ENCODE results near the gene FAM227A.
"Not testable (repeated sequence)": the region's sequence is repeated elsewhere in the genome, so short reads cannot be mapped to it uniquely, and the experiment has no call there.

The FAM227A gene

GRCh38 chr22:38657045-38657909 is 1.1 kb upstream of the FAM227A start:
- peak; percentile 5 for DNase-seq

GRCh38 chr22:38655519-38656255 is 505 bp downstream of the FAM227A start:
- DNase-seq: no peak

- no peak for DNase-seq
These were observed 2.5 kb downstream of the FAM227A start for GRCh38 chr22:38653741-38654140.

- no peak for DNase-seq
These were observed 3.3 kb downstream of the FAM227A start for GRCh38 chr22:38652859-38653258.

- DNase-seq: no peak
These were observed 6.2 kb downstream of the FAM227A start for GRCh38 chr22:38649841-38650522.

- DNase-seq: no peak
These were observed 10.8 kb downstream of the FAM227A start for GRCh38 chr22:38645430-38645829.

- not testable (repeated sequence) for DNase-seq
These were observed 11.9 kb downstream of the FAM227A start for GRCh38 chr22:38644245-38644644.

GRCh38 chr22:38641476-38642040 is 14.6 kb downstream of the FAM227A start:
- DNase-seq: no peak

GRCh38 chr22:38638728-38639127 is 17.5 kb downstream of the FAM227A start:
- DNase-seq: no peak

- no peak for DNase-seq
These were observed 18.0 kb downstream of the FAM227A start for GRCh38 chr22:38638216-38638615.

GRCh38 chr22:38632528-38632927 is 23.7 kb downstream of the FAM227A start:
- no peak for DNase-seq

- DNase-seq: no peak
These were observed 24.5 kb downstream of the FAM227A start for GRCh38 chr22:38631724-38632123.

GRCh38 chr22:38629108-38629507 is 27.1 kb downstream of the FAM227A start:
- no peak for DNase-seq

GRCh38 chr22:38628444-38628843 is 27.7 kb downstream of the FAM227A start:
- no peak for DNase-seq

GRCh38 chr22:38623351-38623750 is 32.8 kb downstream of the FAM227A start:
- no peak for DNase-seq

- no peak for DNase-seq
These were observed 37.5 kb downstream of the FAM227A start for GRCh38 chr22:38618682-38619081.

GRCh38 chr22:38618258-38618657 is 37.9 kb downstream of the FAM227A start:
- no peak for DNase-seq

GRCh38 chr22:38615064-38615405 is 41.2 kb downstream of the FAM227A start:
- DNase-seq: not testable (repeated sequence)

- no peak for DNase-seq
These were observed 41.7 kb downstream of the FAM227A start for GRCh38 chr22:38614332-38615063.

GRCh38 chr22:38613588-38613987 is 42.6 kb downstream of the FAM227A start:
- DNase-seq: no peak

- no peak for DNase-seq
These were observed 43.8 kb downstream of the FAM227A start for GRCh38 chr22:38612217-38613006.

- no peak for DNase-seq
These were observed 44.6 kb downstream of the FAM227A start for GRCh38 chr22:38611559-38611958.
